GM18867 (cell line): ENCODE measurements around the gene TDRD3.
A peak's percentile ranks its signal among the peaks of the same experiment; 100 is the strongest.
"Not testable (repeated sequence)": the region's sequence is repeated elsewhere in the genome, so short reads cannot be mapped to it uniquely, and the experiment has no call there.

Experiments used
- ATAC-seq: cut with Tn5 transposase; IDR thresholded peaks from one replicate; pipeline ENCODE4 v1.9.1; 2021; ENCODE audit warnings: mild to moderate bottlenecking, moderate library complexity; ENCODE audit not compliant: unreplicated experiment

The TDRD3 gene

GRCh38 chr13:60398379-60398891 is 1.4 kb downstream of the TDRD3 start:
- no peak for ATAC-seq

- no peak for ATAC-seq
Observed at GRCh38 chr13:60398907-60399589, 2.0 kb downstream of the TDRD3 start.

GRCh38 chr13:60402022-60402421 is 5.0 kb downstream of the TDRD3 start:
- no peak for ATAC-seq

GRCh38 chr13:60407095-60407494 is 10.1 kb downstream of the TDRD3 start:
- ATAC-seq, result no peak

- not testable (repeated sequence) for ATAC-seq
Observed at GRCh38 chr13:60407852-60408251, 10.8 kb downstream of the TDRD3 start.

GRCh38 chr13:60409574-60410292 is 12.7 kb downstream of the TDRD3 start:
- not testable (repeated sequence) for ATAC-seq

- ATAC-seq, result no peak
Observed at GRCh38 chr13:60410299-60410698, 13.3 kb downstream of the TDRD3 start.

- no peak for ATAC-seq
Observed at GRCh38 chr13:60411464-60411863, 14.4 kb downstream of the TDRD3 start.

GRCh38 chr13:60411983-60412382 is 15.0 kb downstream of the TDRD3 start:
- no peak for ATAC-seq

GRCh38 chr13:60412909-60413616 is 16.0 kb downstream of the TDRD3 start:
- ATAC-seq, result no peak

GRCh38 chr13:60414177-60414576 is 17.2 kb downstream of the TDRD3 start:
- ATAC-seq, result no peak

GRCh38 chr13:60417734-60418133 is 20.7 kb downstream of the TDRD3 start:
- peak; percentile 59 for ATAC-seq

- ATAC-seq, result no peak
Observed at GRCh38 chr13:60418954-60419353, 21.9 kb downstream of the TDRD3 start.

GRCh38 chr13:60425332-60425731 is 28.3 kb downstream of the TDRD3 start:
- ATAC-seq, result no peak

GRCh38 chr13:60426075-60426474 is 29.1 kb downstream of the TDRD3 start:
- ATAC-seq, result no peak

- ATAC-seq, result peak; percentile 53
Observed at GRCh38 chr13:60427285-60427684, 30.3 kb downstream of the TDRD3 start.

GRCh38 chr13:60431108-60431700 is 34.2 kb downstream of the TDRD3 start:
- peak; percentile 70 for ATAC-seq

GRCh38 chr13:60433505-60433904 is 36.5 kb downstream of the TDRD3 start:
- no peak for ATAC-seq

- ATAC-seq, result peak; percentile 76
Observed at GRCh38 chr13:60435762-60436374, 38.8 kb downstream of the TDRD3 start.

GRCh38 chr13:60439201-60439600 is 42.2 kb downstream of the TDRD3 start:
- ATAC-seq, result no peak

- no peak for ATAC-seq
Observed at GRCh38 chr13:60441761-60442160, 44.7 kb downstream of the TDRD3 start.
